Stimulated activated CD8-positive, alpha-beta memory T cell treated with anti-CD3 and anti-CD28 coated beads, Interleukin-2, amount 100 ng/mL, for 48 hours (primary cell): ENCODE results near the gene DDR2.

Experiments used
- DNase-seq, 2 donors: peaks; one replicate each; pipeline ENCODE4 v3.0.0-alpha.2; 2020; ENCODE audit warnings: low read depth in 2 of 2

The DDR2 gene

DNA sequence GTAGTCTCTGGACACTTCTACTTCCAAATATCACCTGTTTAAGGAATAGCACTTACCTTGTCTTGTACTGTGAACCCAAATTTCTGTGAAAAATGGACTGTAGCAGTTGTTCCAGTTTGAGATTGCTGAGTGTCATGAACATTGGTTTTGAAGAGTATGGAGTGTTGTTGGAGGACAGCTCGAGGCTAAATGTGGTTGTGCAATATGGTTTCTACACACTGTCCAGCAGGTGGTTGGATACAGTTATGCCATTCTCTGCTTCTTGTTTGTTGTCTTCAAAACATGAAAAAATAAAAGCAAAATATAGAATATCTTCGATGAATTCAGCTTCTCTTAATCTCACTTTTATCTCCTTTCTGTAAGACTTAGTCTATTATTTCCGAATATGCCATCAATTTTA lies 67.1 kb downstream of the DDR2 start:
- no peak for DNase-seq

GRCh38 chr1:162700131-162700530 lies 67.9 kb downstream of the DDR2 start:
- no peak for DNase-seq

DNA sequence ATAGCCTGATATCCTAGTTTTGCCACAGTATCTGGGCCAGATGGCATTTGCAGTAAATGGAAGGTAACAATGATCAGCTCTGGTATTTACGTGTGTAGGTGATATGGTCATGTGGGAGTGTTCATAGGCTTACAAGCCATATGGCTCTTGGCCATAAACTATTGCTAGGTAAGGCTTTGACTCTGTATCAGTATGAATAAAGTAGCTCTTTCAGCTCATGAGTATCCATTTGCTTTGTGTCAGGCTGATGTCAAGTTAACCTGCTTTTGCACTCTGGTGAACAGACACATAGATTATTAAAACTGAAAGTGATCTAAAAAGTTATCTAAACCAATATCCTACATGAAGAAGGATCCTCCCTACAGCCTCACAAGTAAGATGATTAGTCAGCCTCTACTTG lies 69.0 kb downstream of the DDR2 start:
- no peak for DNase-seq

GRCh38 chr1:162702628-162703027 lies 70.4 kb downstream of the DDR2 start:
- DNase-seq, result no peak

GRCh38 chr1:162703708-162704107 lies 71.4 kb downstream of the DDR2 start:
- no peak for DNase-seq

- DNase-seq, result no peak
Measured at GRCh38 chr1:162704673-162705424, 72.6 kb downstream of the DDR2 start.

DNA sequence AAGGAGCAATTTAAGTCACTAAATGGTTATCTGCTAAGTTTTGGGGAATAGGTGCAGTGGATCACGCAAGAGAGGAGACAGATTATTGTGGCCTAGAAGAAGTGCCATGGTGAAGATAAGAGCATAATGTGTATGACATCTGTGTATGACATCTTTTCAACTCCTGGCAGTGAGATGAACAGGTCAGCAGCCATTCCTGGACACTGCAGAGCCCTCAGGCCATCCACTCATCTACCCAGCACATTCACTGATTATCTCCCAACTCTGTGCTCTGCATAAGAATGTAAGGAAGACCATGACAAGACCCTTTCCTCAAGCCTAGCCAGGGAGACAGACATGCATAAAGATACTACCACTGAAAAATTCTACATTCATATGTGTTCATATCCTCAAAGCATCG lies 73.7 kb downstream of the DDR2 start:
- DNase-seq, result no peak

GRCh38 chr1:162706606-162707005 lies 74.3 kb downstream of the DDR2 start:
- no peak for DNase-seq

DNA sequence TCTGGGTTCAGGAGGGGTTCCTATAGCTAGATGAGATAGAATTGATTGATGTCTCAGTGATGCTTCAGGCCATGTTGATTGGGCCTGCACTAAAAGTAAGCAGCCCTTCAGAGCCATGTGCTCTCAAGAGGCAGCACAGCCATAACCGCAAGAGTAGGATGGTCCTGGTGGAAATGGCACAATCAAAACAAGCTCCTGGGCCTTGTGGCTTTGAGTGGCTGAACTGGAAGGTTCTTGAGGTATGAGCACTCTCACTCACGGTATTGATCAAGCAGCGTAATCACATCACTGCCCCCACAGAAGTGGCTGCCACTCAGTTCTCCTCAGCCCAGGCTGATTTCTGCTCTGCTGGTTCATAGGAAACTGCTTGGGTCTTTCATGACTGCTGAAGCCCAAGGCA lies 76.0 kb downstream of the DDR2 start:
- no peak for DNase-seq

DNA sequence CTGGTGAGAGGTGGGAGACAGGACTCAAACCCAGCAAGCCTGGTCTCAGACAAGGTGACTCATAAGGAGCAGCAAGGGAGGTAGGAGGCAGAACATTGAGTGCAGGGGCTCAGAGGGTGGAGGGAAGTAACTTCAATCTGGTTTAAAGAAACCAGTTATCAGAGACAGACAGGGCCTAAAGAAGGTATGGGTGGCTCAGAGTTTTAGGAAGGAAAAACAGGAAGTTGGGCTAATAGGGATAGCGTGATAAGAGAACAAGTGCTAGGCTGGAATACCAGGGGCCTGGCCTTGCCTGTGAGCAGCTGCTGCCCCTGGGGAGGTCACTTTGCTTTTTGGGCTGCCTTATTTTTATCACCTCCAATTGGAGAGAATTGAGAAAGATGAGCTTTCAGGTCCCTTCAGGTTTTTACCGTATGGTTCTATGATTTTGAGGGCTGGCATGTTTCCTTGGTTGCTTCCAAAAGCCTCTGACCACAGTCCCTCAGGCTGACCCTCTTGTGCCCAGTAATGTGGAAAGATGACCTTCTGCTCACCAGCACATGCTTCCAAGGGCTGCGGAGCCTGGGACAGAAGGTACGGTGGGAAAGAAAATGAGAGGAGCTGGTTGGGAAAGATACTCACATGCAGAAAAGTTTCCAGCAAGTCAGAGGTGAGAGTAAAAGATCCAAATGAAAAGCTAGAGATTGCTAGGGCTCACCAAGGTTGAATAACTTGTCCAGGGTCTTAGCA lies 77.0 kb downstream of the DDR2 start:
- DNase-seq, result no peak

GRCh38 chr1:162709870-162710269 lies 77.6 kb downstream of the DDR2 start:
- DNase-seq, result no peak

DNA sequence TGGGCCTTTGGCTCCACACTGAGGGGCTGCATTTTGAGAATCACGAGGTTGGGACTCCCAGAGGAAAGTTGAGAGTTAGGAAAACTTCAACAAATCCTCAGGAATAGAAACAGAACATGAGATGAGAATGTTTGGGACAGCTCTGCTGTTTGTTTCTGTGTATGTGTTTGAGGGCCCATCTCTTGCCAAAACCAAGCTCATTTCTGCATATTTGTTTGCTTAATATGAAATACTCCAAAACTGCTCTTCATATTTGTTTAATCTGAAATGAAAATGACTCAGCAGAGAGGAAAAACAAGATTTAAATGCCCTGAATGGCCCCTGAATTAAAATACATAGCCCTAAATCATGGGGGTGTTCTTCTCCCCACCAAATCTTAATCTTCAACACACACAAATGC lies 78.1 kb downstream of the DDR2 start:
- no peak for DNase-seq

DNA sequence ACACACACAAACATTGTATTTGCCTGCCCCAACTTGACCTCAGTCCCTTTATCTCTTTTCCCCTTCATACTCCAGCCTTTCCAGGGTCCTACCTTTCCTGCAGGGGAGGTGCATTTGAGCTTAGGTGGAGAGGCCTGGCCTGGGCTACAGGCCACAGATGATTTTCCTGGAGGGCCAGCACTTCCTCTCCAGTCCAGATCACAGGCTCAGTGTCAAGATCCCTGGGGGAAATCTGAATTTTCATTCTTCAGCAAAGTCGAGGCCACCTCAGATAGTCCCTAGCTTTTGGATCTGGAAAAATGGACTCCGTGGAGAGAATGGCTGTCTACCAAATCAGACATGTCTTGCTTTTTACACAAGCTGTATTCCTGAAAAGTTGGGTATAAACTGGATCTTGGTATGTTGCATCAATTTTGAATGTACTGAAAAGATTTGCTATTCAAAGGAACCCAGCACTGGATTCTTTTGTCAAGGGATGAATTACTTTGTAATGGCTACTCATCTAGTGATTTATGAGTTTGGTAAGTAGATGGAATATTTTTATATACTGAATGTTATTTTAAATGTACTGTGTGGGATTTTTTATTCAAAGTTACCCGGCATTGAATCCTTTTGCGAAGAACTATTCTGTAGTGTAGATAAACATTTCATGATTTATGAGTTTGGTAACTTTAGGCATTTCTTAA lies 78.7 kb downstream of the DDR2 start:
- DNase-seq, result no peak

GRCh38 chr1:162712317-162713029 lies 80.2 kb downstream of the DDR2 start:
- DNase-seq, result no peak

DNA sequence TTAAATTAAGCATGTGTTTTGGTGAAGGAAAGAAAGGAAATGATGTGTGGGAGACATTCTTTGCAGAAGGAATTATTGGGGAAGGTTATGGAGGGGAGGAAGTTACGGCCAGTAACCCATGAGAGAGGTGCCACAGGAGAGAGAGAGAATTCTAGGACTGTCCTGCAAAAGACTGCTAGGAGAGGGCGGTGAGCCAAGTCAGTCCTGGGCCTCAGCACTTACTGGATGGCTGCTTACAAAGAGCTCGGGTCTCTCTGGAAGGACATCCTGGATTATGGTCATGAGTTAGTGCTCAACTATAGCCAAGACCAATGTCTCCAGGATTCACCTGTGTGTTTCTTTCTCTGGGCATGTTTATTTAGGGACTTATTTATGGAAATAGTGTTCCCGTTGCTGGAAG lies 83.9 kb downstream of the DDR2 start:
- DNase-seq, result no peak

- no peak for DNase-seq
Measured at GRCh38 chr1:162716552-162716951, 84.3 kb downstream of the DDR2 start.

- DNase-seq, result no peak
Measured at GRCh38 chr1:162717548-162718184, 85.4 kb downstream of the DDR2 start.

- DNase-seq, result no peak
Measured at GRCh38 chr1:162719678-162720077, 87.4 kb downstream of the DDR2 start.

GRCh38 chr1:162720996-162721395 lies 88.7 kb downstream of the DDR2 start:
- DNase-seq, result no peak

- no peak for DNase-seq
Measured at GRCh38 chr1:162721471-162721870, 89.2 kb downstream of the DDR2 start.

GRCh38 chr1:162722036-162722435 lies 89.8 kb downstream of the DDR2 start:
- no peak for DNase-seq
